DOHH2 (cell line): ENCODE data around the gene ZNF557.

Source experiments
- H3F3A ChIP-seq: fragments of 200-600 bp; sonication (generic), shearing (Covaris generic); 2 replicates; pipeline ENCODE4 v1.6.0; 2016; ENCODE audit warnings: antibody characterized with exemption, mild to moderate bottlenecking; ENCODE audit not compliant: control insufficient read depth, insufficient read depth
- H3K27ac ChIP-seq: fragments of 200-600 bp; sonication (generic); 2 replicates; pipeline ENCODE4 v1.5.1; 2014; ENCODE audit warnings: low read depth, mild to moderate bottlenecking, low read length, moderate library complexity
- H3K27me3 ChIP-seq: fragments of 200-600 bp; sonication (generic); 2 replicates; pipeline ENCODE4 v1.6.1; 2014; ENCODE audit warnings: mild to moderate bottlenecking, low read length, mixed read lengths; ENCODE audit not compliant: control insufficient read depth
- H3K36me3 ChIP-seq: fragments of 200-600 bp; sonication (generic); 2 replicates; pipeline ENCODE4 v1.6.1; 2014; ENCODE audit warnings: mild to moderate bottlenecking, low read length, moderate library complexity, mixed read lengths; ENCODE audit not compliant: control insufficient read depth
- H3K4me1 ChIP-seq: fragments of 200-600 bp; sonication (generic); 2 replicates; pipeline ENCODE4 v1.6.1; 2014; ENCODE audit warnings: mild to moderate bottlenecking, low read length, mixed read lengths; ENCODE audit not compliant: control insufficient read depth
- H3K4me2 ChIP-seq: fragments of 200-600 bp; sonication (generic); 2 replicates; pipeline ENCODE4 v1.6.0; 2014; ENCODE audit warnings: mild to moderate bottlenecking, low read length, moderate library complexity
- H3K4me3 ChIP-seq: fragments of 200-600 bp; sonication (generic); 2 replicates; pipeline ENCODE4 v1.5.1; 2014; ENCODE audit warnings: mild to moderate bottlenecking, low read length, mixed read lengths
- H3K79me2 ChIP-seq: fragments of 200-600 bp; sonication (generic); 2 replicates; pipeline ENCODE4 v1.6.1; 2014; ENCODE audit warnings: mild to moderate bottlenecking, low read length, mixed read lengths; ENCODE audit not compliant: control insufficient read depth
- H3K9me2 ChIP-seq: fragments of 200-600 bp; sonication (generic); replicated peaks from 2 replicates; pipeline ENCODE4 v1.6.1; 2014; ENCODE audit warnings: mild to moderate bottlenecking, low read length, mixed read lengths; ENCODE audit not compliant: control insufficient read depth
- H3K9me3 ChIP-seq: fragments of 200-600 bp; sonication (generic); 2 replicates; pipeline ENCODE4 v1.6.1; 2014; ENCODE audit warnings: antibody characterized with exemption, low read length, mixed read lengths; ENCODE audit not compliant: control insufficient read depth, insufficient read depth
- H4K20me1 ChIP-seq: fragments of 200-600 bp; sonication (generic); 2 replicates; pipeline ENCODE4 v1.6.0; 2014; ENCODE audit warnings: low read depth, mild to moderate bottlenecking, antibody characterized with exemption, low read length, moderate library complexity; ENCODE audit not compliant: control insufficient read depth, insufficient read depth
- EZH2phosphoT487 ChIP-seq: fragments of 200-600 bp; sonication (generic); IDR thresholded peaks from 2 replicates; pipeline ENCODE4 v1.6.1; 2017; ENCODE audit warnings: borderline replicate concordance, mild to moderate bottlenecking, antibody characterized with exemption, low read length, moderate library complexity, mixed read lengths
- TF ChIP-seq, protein P1 (sequence below): fragments of 200-600 bp; sonication (generic); IDR thresholded peaks from one replicate; pipeline ENCODE4 v1.5.1; 2014; ENCODE audit warnings: antibody characterized with exemption, mild to moderate bottlenecking, low read depth, low read length; ENCODE audit not compliant: poor library complexity, severe bottlenecking

ZNF557 gene

DNA sequence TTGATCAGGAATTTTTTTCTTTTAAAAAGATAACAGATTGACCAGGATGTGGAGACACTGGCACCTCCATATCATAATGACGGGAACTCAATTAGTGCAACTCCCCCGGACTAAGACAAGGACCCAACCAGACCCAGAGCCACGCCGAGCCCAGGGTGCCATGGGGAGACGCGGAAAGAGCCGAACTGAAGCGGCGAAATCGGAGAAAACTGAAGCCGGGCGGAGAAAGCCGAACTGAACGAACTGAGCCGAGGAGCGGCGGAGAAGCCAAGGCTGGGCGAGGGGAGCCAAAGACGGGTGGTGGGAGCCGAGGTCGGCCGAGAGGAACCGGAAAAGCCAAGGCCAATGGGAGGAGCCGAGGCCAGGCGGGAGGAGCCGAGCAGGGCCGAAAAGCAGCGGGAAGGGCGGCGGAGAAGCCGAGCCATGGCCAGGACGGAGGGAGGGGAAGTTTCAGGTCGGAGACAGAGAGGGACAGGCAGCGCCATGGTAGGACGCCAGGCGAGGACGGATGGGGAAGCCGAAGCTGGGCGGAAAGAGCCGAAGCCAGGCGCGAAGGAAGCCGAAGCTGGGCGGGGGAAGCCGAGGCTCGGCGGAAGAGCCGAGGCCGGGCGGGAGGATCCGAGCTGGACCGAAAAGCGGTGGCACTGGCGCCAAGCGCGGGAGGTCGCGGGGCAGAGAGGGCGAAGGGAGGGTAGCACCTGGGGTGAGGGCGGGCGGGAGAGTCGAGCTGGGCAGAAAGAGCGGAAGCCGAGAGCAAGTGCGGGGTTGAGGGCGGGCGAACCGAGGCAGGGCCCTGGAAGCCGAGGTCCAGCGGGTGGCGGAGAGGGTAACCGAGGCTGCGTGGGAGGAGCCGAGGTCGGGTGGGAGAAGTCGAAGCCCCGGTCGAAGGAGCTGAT, 29.4 kb downstream of the ZNF557 start:
- H3K9me3 ChIP-seq = peaks cover 20% of the 10 kb centered on the region; the same call in 1 of the 2 replicates
- H3K27ac ChIP-seq = peak overlapping the region; percentile 28
- H4K20me1 ChIP-seq = no peaks in the 10 kb centered on the region
- no peaks in the 10 kb centered on the region for H3K9me2 ChIP-seq
- TF ChIP-seq EZH2phosphoT487 = no peak
- TF ChIP-seq, protein P1, sequence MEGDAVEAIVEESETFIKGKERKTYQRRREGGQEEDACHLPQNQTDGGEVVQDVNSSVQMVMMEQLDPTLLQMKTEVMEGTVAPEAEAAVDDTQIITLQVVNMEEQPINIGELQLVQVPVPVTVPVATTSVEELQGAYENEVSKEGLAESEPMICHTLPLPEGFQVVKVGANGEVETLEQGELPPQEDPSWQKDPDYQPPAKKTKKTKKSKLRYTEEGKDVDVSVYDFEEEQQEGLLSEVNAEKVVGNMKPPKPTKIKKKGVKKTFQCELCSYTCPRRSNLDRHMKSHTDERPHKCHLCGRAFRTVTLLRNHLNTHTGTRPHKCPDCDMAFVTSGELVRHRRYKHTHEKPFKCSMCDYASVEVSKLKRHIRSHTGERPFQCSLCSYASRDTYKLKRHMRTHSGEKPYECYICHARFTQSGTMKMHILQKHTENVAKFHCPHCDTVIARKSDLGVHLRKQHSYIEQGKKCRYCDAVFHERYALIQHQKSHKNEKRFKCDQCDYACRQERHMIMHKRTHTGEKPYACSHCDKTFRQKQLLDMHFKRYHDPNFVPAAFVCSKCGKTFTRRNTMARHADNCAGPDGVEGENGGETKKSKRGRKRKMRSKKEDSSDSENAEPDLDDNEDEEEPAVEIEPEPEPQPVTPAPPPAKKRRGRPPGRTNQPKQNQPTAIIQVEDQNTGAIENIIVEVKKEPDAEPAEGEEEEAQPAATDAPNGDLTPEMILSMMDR = no peak
- H3K4me1 ChIP-seq = peaks cover 17% of the 10 kb centered on the region
- H3K79me2 ChIP-seq = no peaks in the 10 kb centered on the region
- H3K27me3 ChIP-seq = peaks cover 3% of the 10 kb centered on the region; the same call in 1 of the 2 replicates
- no peaks in the 10 kb centered on the region for H3K36me3 ChIP-seq
- peak overlapping the region; percentile 77 for H3K4me2 ChIP-seq
- H3F3A ChIP-seq = peaks cover 7% of the 10 kb centered on the region; the same call in 1 of the 2 replicates
- peak overlapping the region; percentile 85 for H3K4me3 ChIP-seq

DNA sequence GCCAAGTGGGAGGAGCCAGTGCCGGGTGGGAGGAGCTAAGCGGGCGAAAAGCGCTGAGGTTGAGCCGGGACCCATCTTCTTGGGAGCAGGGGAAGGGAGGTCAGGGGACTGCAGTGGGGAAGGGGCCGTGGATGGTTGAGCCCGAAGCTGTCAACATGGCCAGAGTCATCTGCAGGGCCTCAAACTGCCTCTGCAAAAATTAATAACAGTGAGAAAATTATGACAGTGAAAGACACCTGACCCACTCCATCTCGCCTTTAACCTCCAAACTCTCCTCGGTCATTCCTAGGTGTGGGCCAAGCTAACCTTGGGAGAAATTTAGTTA, 30.1 kb downstream of the ZNF557 start:
- Histone ChIP-seq H3K9me2 (no peaks in the 10 kb centered on the region), H3K4me1 (peaks cover 22% of the 10 kb centered on the region), H3K4me3 (peak overlapping the region; percentile 85), H3F3A (peaks cover 7% of the 10 kb centered on the region; the same call in 1 of the 2 replicates), H3K27ac (0 out of 2 replicates have a peak overlapping the region, but pooled peaks have one; percentile 28), H3K27me3 (peaks cover 3% of the 10 kb centered on the region; the same call in 1 of the 2 replicates), H3K79me2 (no peaks in the 10 kb centered on the region), H3K36me3 (no peaks in the 10 kb centered on the region), H4K20me1 (no peaks in the 10 kb centered on the region), H3K9me3 (peaks cover 18% of the 10 kb centered on the region; the same call in 1 of the 2 replicates), H3K4me2 (peak overlapping the region; percentile 77)
- TF ChIP-seq, protein P1 = no peak
- no peak for TF ChIP-seq EZH2phosphoT487

DNA sequence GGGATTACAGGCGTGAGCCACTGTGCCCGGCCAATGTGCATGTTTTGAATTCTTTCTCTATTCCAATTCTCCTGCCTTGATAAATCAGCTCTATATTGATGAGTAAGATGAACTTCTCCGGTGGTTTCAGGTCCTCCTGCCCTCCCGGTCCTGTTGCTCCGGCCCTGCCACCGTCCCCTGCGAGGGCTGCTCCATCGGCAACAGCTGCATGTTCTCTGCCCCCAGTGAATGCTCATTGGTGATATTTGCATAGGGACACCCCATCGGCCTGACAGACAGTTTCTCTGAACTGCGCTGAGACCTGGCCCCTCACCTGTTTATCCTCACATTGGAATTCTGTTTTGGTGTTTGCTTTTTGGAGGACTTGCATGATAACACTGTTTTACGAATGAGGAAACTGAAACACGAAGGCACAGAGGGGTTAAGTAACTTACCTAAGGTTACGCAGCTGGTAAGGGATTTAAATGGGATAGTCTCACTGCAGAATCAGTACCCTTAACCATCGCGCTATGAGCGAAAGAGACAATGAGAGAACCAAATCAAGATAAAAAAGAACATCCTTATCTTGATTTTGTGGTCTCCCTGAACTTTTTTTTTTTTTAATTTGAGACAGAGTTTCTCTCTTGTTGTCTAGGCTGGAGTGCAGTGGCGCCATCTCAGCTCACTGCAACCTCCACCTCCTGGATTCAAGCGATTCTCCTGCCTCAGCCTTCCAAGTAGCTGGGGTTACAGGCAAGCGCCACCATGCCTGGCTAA, 32.2 kb downstream of the ZNF557 start:
- Histone ChIP-seq H3K9me2 (no peaks in the 10 kb centered on the region), H3K27me3 (peaks cover 3% of the 10 kb centered on the region; the same call in 1 of the 2 replicates), H3K9me3 (0 out of 2 replicates have a peak, but pooled peaks cover 4% of the 10 kb centered on the region), H3K4me1 (peaks cover 34% of the 10 kb centered on the region), H3K27ac (no peak overlapping the region), H3K36me3 (no peaks in the 10 kb centered on the region), H3K79me2 (no peaks in the 10 kb centered on the region), H4K20me1 (no peaks in the 10 kb centered on the region), H3K4me3 (no peak overlapping the region), H3F3A (peaks cover 10% of the 10 kb centered on the region; the same call in 1 of the 2 replicates), H3K4me2 (no peak overlapping the region)
- TF ChIP-seq, protein P1 = no peak
- no peak for TF ChIP-seq EZH2phosphoT487
